Measurements from ENCODE around the gene BPHL.
A peak's percentile ranks its signal among the peaks of the same experiment; 100 is the strongest.
"Not testable (repeated sequence)": the region's sequence is repeated elsewhere in the genome, so short reads cannot be mapped to it uniquely, and the experiment has no call there.

The BPHL gene

GRCh38 chr6:3179945-3180344, 61.4 kb downstream of the BPHL start:
- not testable (repeated sequence) for DNase-seq (ENCODE audit: low spot score)

DNA sequence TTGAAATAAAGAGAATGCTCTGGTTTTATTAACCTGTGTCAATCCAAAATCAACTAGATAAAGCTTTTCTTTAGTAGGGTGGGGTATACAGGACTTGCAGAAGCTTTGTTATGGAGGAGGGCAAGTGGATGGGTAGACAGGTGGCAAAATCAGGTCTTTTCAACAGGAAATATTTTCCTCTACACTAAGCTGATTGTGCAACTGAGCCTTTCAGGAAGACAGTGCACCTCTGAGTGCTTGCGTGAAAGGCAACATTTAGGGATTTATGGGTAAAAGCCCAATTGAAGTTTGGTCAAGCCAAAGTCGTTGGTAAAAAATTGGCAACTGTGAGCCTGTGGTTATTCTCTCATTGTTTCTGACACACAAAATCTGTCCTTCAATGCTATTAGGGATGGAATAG, 62.6 kb downstream of the BPHL start:
- DNase-seq (ENCODE audit: low spot score), result no peak

DNA sequence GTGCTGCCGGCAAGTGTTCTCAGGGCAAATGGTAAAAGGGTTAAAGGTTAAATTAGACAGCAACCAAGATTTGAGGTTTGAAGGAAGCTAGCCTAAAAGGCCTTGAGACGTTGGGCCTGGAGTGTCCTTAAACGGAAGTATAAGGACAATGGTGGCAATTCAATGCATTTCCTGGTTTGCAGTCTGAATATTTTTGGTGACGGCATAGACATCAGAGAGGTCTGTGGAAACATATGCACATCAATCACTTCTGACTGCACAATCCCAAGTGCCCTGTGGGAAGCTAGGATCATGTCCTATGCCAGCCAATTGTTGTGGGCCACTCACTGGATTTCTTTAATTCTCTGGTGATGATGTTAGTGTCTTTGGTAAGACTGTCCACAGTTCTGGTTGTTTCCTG, 64.6 kb downstream of the BPHL start:
- no peak for DNase-seq (ENCODE audit: low spot score)

DNA sequence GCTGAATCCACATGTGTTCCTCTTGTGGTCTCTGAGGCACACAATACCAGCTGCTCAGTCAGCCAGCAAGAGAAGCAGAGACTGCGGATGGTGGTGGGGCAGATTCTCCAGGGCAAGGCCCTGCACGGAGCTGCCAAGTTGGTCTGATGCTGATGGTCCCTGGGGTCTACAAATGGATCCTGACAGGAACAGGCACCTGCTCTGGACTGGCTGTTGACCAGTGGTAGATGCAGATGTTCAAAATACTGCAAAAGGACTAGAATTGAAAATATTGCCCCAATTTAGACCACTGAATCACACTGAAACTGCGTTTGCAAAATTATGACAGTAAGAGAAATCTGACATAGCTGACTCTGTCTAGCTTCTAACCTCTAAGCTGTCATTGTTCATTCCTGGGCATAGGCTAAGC, 68.5 kb downstream of the BPHL start:
- no peak for DNase-seq (ENCODE audit: low spot score)

GRCh38 chr6:3188262-3188661, 69.8 kb downstream of the BPHL start:
- DNase-seq (ENCODE audit: low spot score), result no peak

DNA sequence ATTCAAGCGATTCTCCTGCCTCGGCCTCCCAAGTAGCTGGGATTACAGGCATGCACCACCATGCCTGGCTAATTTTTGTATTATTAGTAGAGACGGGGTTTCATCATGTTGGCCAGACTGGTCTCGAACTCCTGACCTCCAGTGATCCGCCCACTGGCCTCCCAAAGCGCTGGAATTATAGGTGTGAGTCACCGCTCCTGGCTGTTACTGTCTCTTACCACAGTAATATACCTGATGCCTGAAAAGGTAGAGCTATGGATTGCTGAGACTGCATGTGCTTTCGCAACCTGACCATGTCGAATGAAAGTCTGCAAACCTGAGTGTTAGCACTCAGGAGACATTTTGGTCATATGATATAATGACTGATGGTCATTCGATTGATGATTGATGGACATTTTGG, 70.7 kb downstream of the BPHL start:
- peak; percentile 37 for DNase-seq (ENCODE audit: low spot score)

DNA sequence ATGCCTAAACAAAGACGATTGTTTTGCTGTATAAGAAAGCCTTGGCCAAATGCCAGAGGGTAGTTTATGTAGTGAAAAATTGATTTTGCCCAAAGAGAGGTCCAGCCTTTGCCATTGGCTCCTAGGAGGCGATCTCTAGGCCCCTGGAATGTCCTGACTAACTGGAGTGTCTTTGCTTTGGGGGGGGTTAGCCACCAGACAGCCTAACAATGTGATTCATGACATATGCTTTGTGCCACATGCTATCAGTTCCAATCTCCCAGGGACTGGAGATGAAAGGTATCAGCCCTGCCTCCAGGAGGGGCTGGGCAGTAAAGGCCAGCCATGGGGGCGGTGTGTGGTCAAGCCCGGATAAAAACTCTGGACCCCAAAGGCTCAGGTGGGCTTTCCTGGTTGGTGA, 71.5 kb downstream of the BPHL start:
- no peak for DNase-seq (ENCODE audit: low spot score)

DNA sequence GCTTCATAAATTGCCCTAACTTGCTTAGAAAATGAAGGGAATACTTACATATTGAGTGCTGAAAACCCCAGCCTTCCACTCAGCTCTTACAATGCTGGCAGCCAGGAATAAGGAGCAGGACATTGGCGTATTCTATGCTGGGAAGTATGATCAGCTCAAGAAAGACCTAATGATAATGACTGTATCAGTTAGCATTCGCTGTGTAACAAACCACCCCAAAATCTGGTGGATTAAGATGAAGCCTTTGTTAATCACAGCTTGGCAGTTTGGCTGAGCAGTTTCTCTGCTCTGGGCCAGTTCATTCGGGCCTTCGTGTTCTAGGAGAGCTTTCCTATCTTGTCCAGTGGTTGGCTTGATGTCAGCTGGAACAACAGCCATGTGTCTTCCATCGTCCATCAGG, 72.3 kb downstream of the BPHL start:
- DNase-seq (ENCODE audit: low spot score), result no peak

GRCh38 chr6:3193102-3193849, 74.8 kb downstream of the BPHL start:
- DNase-seq (ENCODE audit: low spot score), result no peak

- no peak for DNase-seq (ENCODE audit: low spot score)
Measured at GRCh38 chr6:3194535-3195419, 76.3 kb downstream of the BPHL start.

DNA sequence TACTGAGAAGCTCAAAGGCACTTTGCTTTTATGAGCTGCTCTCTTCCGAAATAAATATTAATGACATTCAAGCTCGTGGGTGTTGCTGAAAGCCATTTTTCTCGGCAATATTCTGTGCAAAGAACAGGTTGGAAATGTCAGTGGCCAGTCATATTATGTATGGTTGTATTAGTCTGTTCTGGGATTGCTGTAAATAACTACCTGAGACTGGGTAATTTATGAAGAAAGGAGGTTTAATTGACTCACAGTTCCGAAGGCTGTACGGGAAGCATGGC, 76.8 kb downstream of the BPHL start:
- DNase-seq (ENCODE audit: low spot score), result no peak

DNA sequence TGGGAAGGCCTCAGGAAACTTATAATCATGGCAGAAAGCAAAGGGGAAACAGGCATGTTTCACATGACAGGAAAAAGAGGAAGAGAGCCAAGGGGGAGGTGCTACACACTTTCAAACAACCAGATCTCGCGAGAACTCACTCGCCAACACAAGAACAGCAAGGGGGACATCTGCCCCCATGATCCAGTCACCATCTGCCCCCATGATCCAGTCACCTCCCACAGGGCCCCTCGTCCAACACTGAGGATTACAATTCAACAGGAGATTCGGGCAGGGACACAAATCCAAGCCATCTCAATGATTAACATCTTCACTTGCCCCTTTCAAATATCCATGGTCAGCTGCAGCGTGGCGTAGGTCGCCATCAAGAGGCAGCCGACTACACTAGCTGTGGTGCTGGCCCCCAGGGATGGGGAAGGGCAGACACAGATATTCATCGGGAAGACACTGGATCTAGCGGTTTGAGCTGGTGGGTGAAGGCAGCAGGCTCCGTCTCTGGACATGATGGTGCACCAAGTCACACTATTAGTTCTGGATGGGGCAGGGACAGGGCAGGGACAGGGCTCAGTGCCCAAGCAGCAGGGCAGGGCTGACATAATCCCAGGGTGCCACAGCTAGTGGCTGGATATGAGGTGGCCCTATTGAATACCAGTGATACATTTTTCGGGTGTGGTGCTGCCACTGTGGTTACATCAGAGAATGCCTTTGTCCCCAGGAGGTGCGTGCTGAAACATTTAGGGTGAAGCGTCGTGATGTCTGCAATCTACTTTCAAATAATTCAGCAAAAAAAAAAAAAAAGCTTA, 77.4 kb downstream of the BPHL start:
- DNase-seq (ENCODE audit: low spot score), result peak; percentile 62

- no peak for DNase-seq (ENCODE audit: low spot score)
Measured at GRCh38 chr6:3196770-3197169, 78.3 kb downstream of the BPHL start.

DNA sequence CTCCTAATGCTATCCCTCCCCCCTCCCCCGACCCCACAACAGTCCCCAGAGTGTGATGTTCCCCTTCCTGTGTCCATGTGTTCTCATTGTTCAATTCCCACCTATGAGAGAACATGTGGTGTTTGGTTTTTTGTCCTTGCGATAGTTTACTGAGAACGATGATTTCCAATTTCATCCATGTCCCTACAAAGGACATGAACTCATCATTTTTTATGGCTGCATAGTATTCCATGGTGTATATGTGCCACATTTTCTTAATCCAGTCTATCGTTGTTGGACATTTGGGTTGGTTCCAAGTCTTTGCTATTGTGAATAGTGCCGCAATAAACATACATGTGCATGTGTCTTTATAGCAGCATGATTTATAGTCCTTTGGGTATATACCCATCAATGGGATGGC, 79.2 kb downstream of the BPHL start:
- DNase-seq (ENCODE audit: low spot score), result not testable (repeated sequence)

DNA sequence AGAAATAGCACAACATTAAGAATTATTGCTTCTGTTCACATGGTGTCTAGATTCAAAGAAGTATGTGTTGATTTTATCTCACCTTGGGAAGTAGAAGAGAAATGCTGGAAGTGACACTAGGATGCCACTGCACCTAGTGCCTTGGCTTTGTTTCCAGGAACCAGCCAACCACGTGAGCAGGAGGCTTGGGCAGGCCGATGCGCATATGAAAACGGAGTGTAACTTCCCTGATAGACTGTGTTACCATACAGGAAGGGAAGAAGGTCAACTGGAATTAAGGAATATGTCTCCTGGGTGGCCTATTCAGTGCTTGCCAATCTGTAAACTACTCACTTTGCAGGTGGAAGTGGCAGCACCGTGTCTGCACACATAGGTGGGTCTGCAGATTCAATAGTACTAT, 80.9 kb downstream of the BPHL start:
- DNase-seq (ENCODE audit: low spot score), result no peak

- DNase-seq (ENCODE audit: low spot score), result no peak
Measured at GRCh38 chr6:3200682-3201081, 82.2 kb downstream of the BPHL start.

DNA sequence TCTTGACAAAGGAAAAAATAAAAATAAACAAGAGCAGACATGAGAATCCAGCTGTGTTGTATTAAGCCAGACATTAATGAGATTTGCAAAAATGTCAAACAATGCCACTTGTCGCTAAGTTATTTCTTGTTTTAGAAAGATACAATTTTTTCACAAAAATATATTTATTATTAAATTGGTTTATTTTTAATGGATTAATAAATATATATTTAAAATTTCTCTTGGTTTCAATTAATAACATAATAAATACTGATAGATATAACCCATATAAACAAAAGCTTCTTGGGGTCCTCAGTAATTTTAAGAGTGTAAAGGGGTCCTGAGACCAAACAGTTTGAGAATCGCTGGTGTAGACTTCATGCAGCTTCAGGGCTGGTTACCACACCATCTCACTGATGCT, 82.9 kb downstream of the BPHL start:
- DNase-seq (ENCODE audit: low spot score), result no peak
